Fibroblast of peridontal ligament (primary cell): ENCODE data around the gene MYLK4.
A peak's percentile ranks its signal among the peaks of the same experiment; 100 is the strongest.

Source experiments
- DNase-seq: peaks from one replicate; pipeline ENCODE4 v3.0.0-alpha.2; 2010; ENCODE audit errors: extremely low read depth

The MYLK4 gene

GRCh38 chr6:2756241-2756640, 5.5 kb upstream of the MYLK4 start:
- no peak for DNase-seq

- DNase-seq, result no peak
These were observed 4.7 kb upstream of the MYLK4 start for GRCh38 chr6:2755456-2755855.

GRCh38 chr6:2754911-2755310, 4.2 kb upstream of the MYLK4 start:
- no peak for DNase-seq

GRCh38 chr6:2754393-2754792, 3.7 kb upstream of the MYLK4 start:
- no peak for DNase-seq

GRCh38 chr6:2753743-2754142, 3.0 kb upstream of the MYLK4 start:
- no peak for DNase-seq

- DNase-seq, result no peak
These were observed 2.4 kb upstream of the MYLK4 start for GRCh38 chr6:2753110-2753489.

GRCh38 chr6:2752477-2753109, 1.9 kb upstream of the MYLK4 start:
- DNase-seq, result no peak

GRCh38 chr6:2751871-2752270, 1.1 kb upstream of the MYLK4 start:
- no peak for DNase-seq

- DNase-seq, result peak; percentile 76
These were observed 637 bp downstream of the MYLK4 start for GRCh38 chr6:2749969-2750600.

GRCh38 chr6:2748183-2748582, 2.5 kb downstream of the MYLK4 start:
- DNase-seq, result no peak

GRCh38 chr6:2746557-2747061, 4.1 kb downstream of the MYLK4 start:
- no peak for DNase-seq

GRCh38 chr6:2745246-2745645, 5.5 kb downstream of the MYLK4 start:
- DNase-seq, result no peak

GRCh38 chr6:2744778-2745177, 5.9 kb downstream of the MYLK4 start:
- no peak for DNase-seq

GRCh38 chr6:2744209-2744771, 6.4 kb downstream of the MYLK4 start:
- DNase-seq, result no peak

GRCh38 chr6:2743280-2744208, 7.2 kb downstream of the MYLK4 start:
- no peak for DNase-seq

- DNase-seq, result peak; percentile 37
These were observed 9.0 kb downstream of the MYLK4 start for GRCh38 chr6:2741756-2742155.

GRCh38 chr6:2740581-2740980, 10.1 kb downstream of the MYLK4 start:
- no peak for DNase-seq

GRCh38 chr6:2739335-2739734, 11.4 kb downstream of the MYLK4 start:
- DNase-seq, result peak; percentile 79

- peak; percentile 83 for DNase-seq
These were observed 12.2 kb downstream of the MYLK4 start for GRCh38 chr6:2738373-2738979.

GRCh38 chr6:2737885-2738284, 12.8 kb downstream of the MYLK4 start:
- DNase-seq, result no peak

- no peak for DNase-seq
These were observed 16.1 kb downstream of the MYLK4 start for GRCh38 chr6:2734488-2735166.
